GM18502 (cell line): ENCODE measurements around the gene LCE3B.

Source experiments
- ATAC-seq: cut with Tn5 transposase; IDR thresholded peaks from one replicate; pipeline ENCODE4 v1.9.1; 2021; ENCODE audit warnings: mild to moderate bottlenecking; ENCODE audit not compliant: unreplicated experiment, poor library complexity

Gene LCE3B

DNA sequence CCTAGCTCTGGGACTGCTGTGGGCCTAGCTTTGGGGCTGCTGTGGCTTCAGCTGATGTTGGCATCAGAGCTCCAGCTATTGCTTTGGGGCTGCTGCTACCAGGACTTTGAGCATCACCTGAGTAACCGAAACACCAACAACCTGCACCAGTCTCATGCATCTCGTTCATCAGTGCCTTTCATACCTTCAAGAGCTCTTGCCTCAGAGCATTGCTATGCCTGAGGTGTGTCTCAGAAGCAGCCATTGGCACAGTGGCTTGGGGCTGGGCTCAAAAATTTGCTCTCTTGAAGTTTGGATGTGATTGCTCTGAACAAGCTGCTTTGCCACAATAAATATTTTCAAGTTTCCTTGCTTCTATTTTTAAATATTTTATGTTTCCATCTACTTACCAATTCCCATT is 42.8 kb downstream of the LCE3B start:
- no peak for ATAC-seq

GRCh38 chr1:152657677-152658076 is 44.1 kb downstream of the LCE3B start:
- no peak for ATAC-seq

DNA sequence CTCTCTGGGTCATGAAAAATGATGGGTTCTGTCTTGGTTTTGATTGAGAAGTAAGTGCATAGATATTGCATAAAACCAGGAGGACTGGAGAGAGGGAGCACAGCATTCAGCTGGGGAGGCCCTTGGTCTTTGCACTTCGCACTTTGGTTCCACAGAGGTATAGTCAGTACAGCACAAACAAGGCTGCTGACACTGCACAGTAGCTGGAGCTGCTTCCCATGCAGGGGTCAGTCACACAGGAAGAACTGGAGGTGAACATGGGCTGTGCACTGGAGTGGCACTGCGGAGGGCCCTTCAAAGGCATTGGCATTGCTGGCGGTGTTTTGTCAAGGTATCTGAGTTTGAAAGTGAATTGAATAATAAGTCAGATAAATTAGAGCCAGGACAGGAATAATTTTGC is 45.0 kb downstream of the LCE3B start:
- ATAC-seq: no peak

- ATAC-seq: no peak
Measured at GRCh38 chr1:152663098-152663497, 49.5 kb downstream of the LCE3B start, which contains the start of gene LCE2D. TSS of gene LCE2D (plus strand) at chr1:152663380. CDS start at chr1:152664106, 726 bp downstream.
